HG03520 (cell line): ENCODE results near the gene FAM83E.

Experiments
- ATAC-seq: cut with Tn5 transposase; IDR thresholded peaks from one replicate; pipeline ENCODE4 v1.9.1; 2021; ENCODE audit warnings: mild to moderate bottlenecking, moderate library complexity; ENCODE audit not compliant: unreplicated experiment

FAM83E gene

GRCh38 chr19:48613024-48613851, 1.6 kb downstream of the FAM83E start:
- no peak for ATAC-seq

- ATAC-seq = no peak
Observed at GRCh38 chr19:48611872-48612271, 3.0 kb downstream of the FAM83E start.

GRCh38 chr19:48609571-48610108, 5.2 kb downstream of the FAM83E start:
- ATAC-seq = no peak

- no peak for ATAC-seq
Observed at GRCh38 chr19:48608798-48609263, 6.0 kb downstream of the FAM83E start.

GRCh38 chr19:48607359-48607755, 7.5 kb downstream of the FAM83E start:
- no peak for ATAC-seq

GRCh38 chr19:48606463-48607358, 8.2 kb downstream of the FAM83E start, which contains the start of gene SPACA4:
Gene SPACA4 (plus strand): TSS chr19:48606742. CDS start chr19:48606979, 237 bp downstream.
- no peak for ATAC-seq

GRCh38 chr19:48603850-48604249, 11.0 kb downstream of the FAM83E start:
- no peak for ATAC-seq

- no peak for ATAC-seq
Observed at GRCh38 chr19:48603449-48603848, 11.4 kb downstream of the FAM83E start.

GRCh38 chr19:48603001-48603400, 11.9 kb downstream of the FAM83E start:
- ATAC-seq = no peak

GRCh38 chr19:48600679-48601417, 14.0 kb downstream of the FAM83E start:
- ATAC-seq = no peak

- no peak for ATAC-seq
Observed at GRCh38 chr19:48598996-48599700, 15.7 kb downstream of the FAM83E start.

GRCh38 chr19:48596679-48597465, 18.0 kb downstream of the FAM83E start:
- no peak for ATAC-seq

- ATAC-seq = no peak
Observed at GRCh38 chr19:48596237-48596636, 18.6 kb downstream of the FAM83E start.

- ATAC-seq = no peak
Observed at GRCh38 chr19:48595833-48596232, 19.0 kb downstream of the FAM83E start.

GRCh38 chr19:48595171-48595570, 19.7 kb downstream of the FAM83E start:
- no peak for ATAC-seq

- ATAC-seq = no peak
Observed at GRCh38 chr19:48591021-48591420, 23.9 kb downstream of the FAM83E start.

- no peak for ATAC-seq
Observed at GRCh38 chr19:48588670-48589401, 26.0 kb downstream of the FAM83E start.

GRCh38 chr19:48587387-48587786, 27.5 kb downstream of the FAM83E start:
- ATAC-seq = no peak

- no peak for ATAC-seq
Observed at GRCh38 chr19:48582168-48582567, 32.7 kb downstream of the FAM83E start.
